Natural killer cell (primary cell): ENCODE measurements around the gene KDM4C. TPM values are rescaled to one million over a fixed set of nuclear protein-coding genes. Genes with fewer than 3 reads are reported as not detected.

Experiments used
- ATAC-seq, 3 donors: fragments of 150-1000 bp in 2 of 3; fragments of 200-7000 bp in 1 of 3; cut with Tn5 transposase; 1 replicate in 1 of 3; 2 replicates in 2 of 3; pipeline ENCODE4 v1.10.0; 2021; ENCODE audit warnings: mild to moderate bottlenecking in 2 of 3, moderate library complexity in 2 of 3
- DNase-seq, 2 donors: peaks; one replicate each; pipeline versions ENCODE4 v3.0.0 to v3.0.0-alpha.2; 2013 to 2021; ENCODE audit warnings: mixed read lengths in 1 of 2
- H3K27ac ChIP-seq: one replicate; pipeline ENCODE4 v1.5.1; 2013; ENCODE audit warnings: mild to moderate bottlenecking, low read length
- H3K27me3 ChIP-seq: one replicate; pipeline ENCODE4 v1.6.1; 2013; ENCODE audit warnings: low read length; ENCODE audit not compliant: control insufficient read depth, insufficient read depth
- H3K36me3 ChIP-seq: one replicate; pipeline ENCODE4 v1.6.1; 2013; ENCODE audit warnings: low read length; ENCODE audit not compliant: control insufficient read depth, insufficient read depth
- H3K4me1 ChIP-seq: one replicate; pipeline ENCODE4 v1.6.1; 2013; ENCODE audit warnings: low read length; ENCODE audit not compliant: control insufficient read depth, insufficient read depth
- H3K4me3 ChIP-seq: one replicate; pipeline ENCODE4 v1.5.1; 2013; ENCODE audit warnings: low read length
- H3K9me3 ChIP-seq: one replicate; pipeline ENCODE4 v1.6.1; 2013; ENCODE audit warnings: low read length; ENCODE audit not compliant: control insufficient read depth, insufficient read depth
- H3K27ac Mint-ChIP-seq, 2 donors: one replicate each; pipeline ENCODE4 v1.8.0; 2022; ENCODE audit warnings: mild to moderate bottlenecking in 2 of 2, mixed read lengths in 2 of 2, moderate library complexity in 1 of 2
- H3K27me3 Mint-ChIP-seq, 2 donors: one replicate each; pipeline ENCODE4 v1.8.0; 2022; ENCODE audit warnings: low read depth in 2 of 2, mixed read lengths in 2 of 2
- H3K36me3 Mint-ChIP-seq: one replicate; pipeline ENCODE4 v1.8.0; 2022; ENCODE audit warnings: mixed read lengths
- H3K4me1 Mint-ChIP-seq, 2 donors: one replicate each; pipeline ENCODE4 v1.8.0; 2022; ENCODE audit warnings: mixed read lengths in 2 of 2
- H3K4me3 Mint-ChIP-seq: one replicate; pipeline ENCODE4 v1.8.0; 2022; ENCODE audit warnings: mild to moderate bottlenecking, moderate library complexity, mixed read lengths
- H3K9me3 Mint-ChIP-seq, 2 donors: one replicate each; pipeline ENCODE4 v1.8.0; 2022; ENCODE audit warnings: mixed read lengths in 2 of 2
- WGBS: methylation state at CpG from one replicate; pipeline ENCODE4 v1.1.7; 2013; ENCODE audit warnings: missing lambda C conversion rate; ENCODE audit not compliant: insufficient coverage; 5-methylcytosine and 5-hydroxymethylcytosine counted together
- intact Hi-C: fragments of 100-400 bp; cut with micrococcal nuclease; formaldehyde crosslinking; loops from one replicate; pipeline ENCODE4 v1.14.2; 2022
- total RNA-seq, 4 donors: library from RNA; stranded (reverse); fragments of 120-200 nt in 1 of 4; gene quantifications; one replicate each; pipeline versions ENCODE4 v1.2.3 to v1.2.4, GENCODE V29; 2013 to 2022
- TF ChIP-seq, protein P1 (sequence below): fragments of 200-600 bp; IDR thresholded peaks from one replicate; pipeline ENCODE4 v1.8.0; 2022; ENCODE audit warnings: antibody characterized with exemption

KDM4C gene
- total RNA-seq, 3 donors from 2014 or later (not counting 1 experiment from before 2014, with no cell fraction given) = 115 to 137 (median 116) TPM

DNA sequence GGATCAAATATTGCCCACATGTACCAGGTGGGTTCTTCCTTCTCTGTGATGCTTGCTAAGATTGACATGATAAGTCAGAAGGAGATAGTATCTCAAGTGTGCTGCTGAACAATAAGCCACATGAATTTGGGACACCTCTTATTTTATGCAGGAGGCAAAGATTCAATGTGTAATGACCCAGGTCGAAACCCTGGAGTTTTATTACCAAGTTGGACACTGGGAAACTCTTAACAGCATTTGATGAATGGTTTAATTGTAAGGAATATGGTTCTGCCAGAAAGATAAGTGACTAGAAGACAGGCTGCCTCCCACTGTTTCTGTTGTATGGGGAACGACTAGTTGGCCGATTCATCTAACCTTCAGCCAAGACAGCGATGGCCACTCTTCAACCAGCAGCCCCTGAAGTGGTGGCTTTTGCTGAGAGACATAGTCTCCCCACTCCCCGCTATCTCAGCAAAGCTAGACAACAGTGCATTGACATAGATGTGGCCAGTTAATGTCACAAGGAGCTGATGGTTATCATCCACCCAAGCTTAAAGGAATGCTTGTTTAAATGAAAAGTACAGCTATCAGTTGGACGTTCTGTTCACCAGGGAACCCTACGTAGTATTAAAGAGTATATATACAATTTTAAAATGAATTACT lies 407.7 kb downstream of the KDM4C start:
- peaks cover 40% of the 10 kb centered on the region for H3K36me3 ChIP-seq
- H3K4me1 ChIP-seq = no peaks in the 10 kb centered on the region
- no peak overlapping the region for H3K4me3 Mint-ChIP-seq
- no peak overlapping the region for H3K27ac Mint-ChIP-seq
- DNase-seq (no peak), ATAC-seq (no peak)
- H3K27ac ChIP-seq = no peak overlapping the region
- no peaks in the 10 kb centered on the region for H3K9me3 Mint-ChIP-seq
- TF ChIP-seq, protein P1, sequence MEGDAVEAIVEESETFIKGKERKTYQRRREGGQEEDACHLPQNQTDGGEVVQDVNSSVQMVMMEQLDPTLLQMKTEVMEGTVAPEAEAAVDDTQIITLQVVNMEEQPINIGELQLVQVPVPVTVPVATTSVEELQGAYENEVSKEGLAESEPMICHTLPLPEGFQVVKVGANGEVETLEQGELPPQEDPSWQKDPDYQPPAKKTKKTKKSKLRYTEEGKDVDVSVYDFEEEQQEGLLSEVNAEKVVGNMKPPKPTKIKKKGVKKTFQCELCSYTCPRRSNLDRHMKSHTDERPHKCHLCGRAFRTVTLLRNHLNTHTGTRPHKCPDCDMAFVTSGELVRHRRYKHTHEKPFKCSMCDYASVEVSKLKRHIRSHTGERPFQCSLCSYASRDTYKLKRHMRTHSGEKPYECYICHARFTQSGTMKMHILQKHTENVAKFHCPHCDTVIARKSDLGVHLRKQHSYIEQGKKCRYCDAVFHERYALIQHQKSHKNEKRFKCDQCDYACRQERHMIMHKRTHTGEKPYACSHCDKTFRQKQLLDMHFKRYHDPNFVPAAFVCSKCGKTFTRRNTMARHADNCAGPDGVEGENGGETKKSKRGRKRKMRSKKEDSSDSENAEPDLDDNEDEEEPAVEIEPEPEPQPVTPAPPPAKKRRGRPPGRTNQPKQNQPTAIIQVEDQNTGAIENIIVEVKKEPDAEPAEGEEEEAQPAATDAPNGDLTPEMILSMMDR = no peak
- intact Hi-C loops = no loop called here
- 98% methylated on average over 5 of the region's 7 CpGs for WGBS
- peaks cover 24% of the 10 kb centered on the region for H3K36me3 Mint-ChIP-seq
- H3K4me3 ChIP-seq = no peak overlapping the region
- H3K4me1 Mint-ChIP-seq = peaks cover 9 to 14% of the 10 kb centered on the region in 2 donors
- no peaks in the 10 kb centered on the region for H3K27me3 Mint-ChIP-seq
- no peaks in the 10 kb centered on the region for H3K27me3 ChIP-seq
- no peaks in the 10 kb centered on the region for H3K9me3 ChIP-seq

DNA sequence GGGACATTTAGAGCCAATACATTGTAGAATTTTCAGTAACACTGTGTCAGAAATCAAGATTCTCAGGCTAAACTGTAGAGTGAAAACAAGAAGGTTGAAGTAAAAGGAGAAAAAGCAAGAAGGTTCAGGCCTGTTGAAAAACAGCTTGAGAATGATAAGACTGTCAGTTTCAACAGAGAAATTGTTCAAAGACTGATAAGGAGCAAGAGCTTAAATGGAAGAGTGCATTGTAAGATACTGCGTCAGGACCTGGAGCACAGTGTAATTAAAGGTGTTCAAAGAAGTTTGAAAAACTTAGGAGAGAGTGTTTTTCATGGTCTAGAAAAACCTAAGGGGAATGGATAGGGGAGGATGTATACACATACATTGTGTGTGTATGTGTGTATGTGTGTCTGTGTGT lies 408.3 kb downstream of the KDM4C start:
- peaks cover 24% of the 10 kb centered on the region for H3K36me3 Mint-ChIP-seq
- DNase-seq = no peak
- no peak overlapping the region for H3K27ac Mint-ChIP-seq
- WGBS = 97% methylated on average over 1 of the region's 1 CpG
- ATAC-seq = no peak
- no peak overlapping the region for H3K4me3 Mint-ChIP-seq
- TF ChIP-seq, protein P1 = no peak
- H3K4me3 ChIP-seq = no peak overlapping the region
- no peaks in the 10 kb centered on the region for H3K9me3 Mint-ChIP-seq
- H3K27ac ChIP-seq = no peak overlapping the region
- H3K27me3 ChIP-seq = no peaks in the 10 kb centered on the region
- peaks cover 9 to 14% of the 10 kb centered on the region in 2 donors for H3K4me1 Mint-ChIP-seq
- H3K9me3 ChIP-seq = no peaks in the 10 kb centered on the region
- H3K36me3 ChIP-seq = peaks cover 41% of the 10 kb centered on the region
- intact Hi-C loops = no loop called here
- H3K27me3 Mint-ChIP-seq = no peaks in the 10 kb centered on the region
- H3K4me1 ChIP-seq = no peaks in the 10 kb centered on the region

DNA sequence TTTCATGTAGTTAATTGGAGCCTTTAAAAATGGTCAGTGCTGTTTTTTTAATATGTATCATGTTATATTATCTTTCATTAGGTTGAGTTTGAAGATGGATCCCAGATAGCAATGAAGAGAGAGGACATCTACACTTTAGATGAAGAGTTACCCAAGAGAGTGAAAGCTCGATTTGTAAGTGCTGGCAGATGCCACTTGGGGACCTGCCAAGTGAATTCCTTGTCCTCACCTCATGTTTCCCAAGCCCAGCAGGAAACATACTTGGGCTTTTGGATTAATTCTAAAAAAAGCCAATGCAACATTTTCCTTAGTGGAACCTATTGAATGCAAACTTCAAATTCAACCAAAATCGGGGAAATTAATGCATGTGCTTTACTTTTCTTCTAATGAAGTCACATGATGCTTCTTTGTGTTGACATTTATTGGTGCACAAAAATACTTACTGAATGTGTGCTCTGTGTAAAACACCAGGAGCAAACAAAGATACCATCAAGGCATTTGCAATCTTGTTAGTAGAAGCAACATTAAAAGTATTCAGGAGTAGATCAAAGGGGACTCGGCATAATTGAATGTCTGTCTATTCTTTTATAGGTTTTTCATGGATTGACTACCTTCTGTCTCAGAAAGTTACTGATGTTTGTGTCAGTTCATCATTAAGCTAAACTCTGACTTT lies 412.1 kb downstream of the KDM4C start:
- ATAC-seq = no peak
- intact Hi-C loops = no loop called here
- Histone ChIP-seq H3K4me1 (peaks cover 3% of the 10 kb centered on the region), H3K4me3 (no peak overlapping the region), H3K27ac (no peak overlapping the region), H3K27me3 (no peaks in the 10 kb centered on the region), H3K36me3 (peaks cover 57% of the 10 kb centered on the region), H3K9me3 (no peaks in the 10 kb centered on the region)
- H3K36me3 Mint-ChIP-seq = peaks cover 20% of the 10 kb centered on the region
- peak overlapping the region in 1 of 2 donors; percentile 24 for H3K27ac Mint-ChIP-seq
- no peaks in the 10 kb centered on the region for H3K9me3 Mint-ChIP-seq
- H3K27me3 Mint-ChIP-seq = no peaks in the 10 kb centered on the region
- peaks cover 21 to 28% of the 10 kb centered on the region in 2 donors for H3K4me1 Mint-ChIP-seq
- H3K4me3 Mint-ChIP-seq = no peak overlapping the region
- no peak for DNase-seq
- TF ChIP-seq, protein P1 = no peak
- 95% methylated on average over 3 of the region's 3 CpGs for WGBS
